RWPE2 (cell line): ENCODE measurements around the gene IFT81.

Experiments
- ATAC-seq: fragments of 200-7000 bp; cut with Tn5 transposase; 3 replicates; pipeline ENCODE4 v1.9.1; 2021; ENCODE audit warnings: low read depth
- DNase-seq: peaks from one replicate; pipeline ENCODE4 v3.0.0-alpha.2; 2020; ENCODE audit warnings: low spot score
- H3K27ac ChIP-seq: fragments of 450-650 bp; 2 replicates; pipeline ENCODE4 v1.5.1; 2017; ENCODE audit warnings: mild to moderate bottlenecking; ENCODE audit not compliant: poor library complexity, severe bottlenecking
- H3K27me3 ChIP-seq: fragments of 250-450 bp; sonication (Bioruptor Pico); 2 replicates; pipeline ENCODE4 v1.5.1; 2021; ENCODE audit warnings: mild to moderate bottlenecking, moderate library complexity; ENCODE audit not compliant: insufficient read depth, poor library complexity, severe bottlenecking
- H3K36me3 ChIP-seq: fragments of 250-450 bp; sonication (Bioruptor Pico); 2 replicates; pipeline ENCODE4 v1.5.1; 2020; ENCODE audit warnings: low read depth, mild to moderate bottlenecking, moderate library complexity
- H3K4me1 ChIP-seq: fragments of 250-450 bp; sonication (Bioruptor Pico); 2 replicates; pipeline ENCODE4 v1.5.1; 2021; ENCODE audit warnings: mild to moderate bottlenecking, moderate library complexity; ENCODE audit not compliant: insufficient read depth, poor library complexity, severe bottlenecking
- H3K4me3 ChIP-seq: fragments of 250-450 bp; sonication (Bioruptor Pico); 2 replicates; pipeline ENCODE4 v1.5.1; 2021; ENCODE audit warnings: mild to moderate bottlenecking, moderate library complexity; ENCODE audit not compliant: severe bottlenecking
- H3K9me3 ChIP-seq: fragments of 250-450 bp; sonication (Bioruptor Pico); 2 replicates; pipeline ENCODE4 v1.5.1; 2021; ENCODE audit warnings: mild to moderate bottlenecking, moderate library complexity; ENCODE audit not compliant: severe bottlenecking
- TF ChIP-seq, protein P1 (sequence below): fragments of 450-650 bp; IDR thresholded peaks from one replicate; pipeline ENCODE4 v1.5.1; 2017; ENCODE audit warnings: mild to moderate bottlenecking, moderate library complexity; ENCODE audit not compliant: poor library complexity, severe bottlenecking

The IFT81 gene

GRCh38 chr12:110156766-110157165 is 32.6 kb downstream of the IFT81 start:
- TF ChIP-seq, protein P1, sequence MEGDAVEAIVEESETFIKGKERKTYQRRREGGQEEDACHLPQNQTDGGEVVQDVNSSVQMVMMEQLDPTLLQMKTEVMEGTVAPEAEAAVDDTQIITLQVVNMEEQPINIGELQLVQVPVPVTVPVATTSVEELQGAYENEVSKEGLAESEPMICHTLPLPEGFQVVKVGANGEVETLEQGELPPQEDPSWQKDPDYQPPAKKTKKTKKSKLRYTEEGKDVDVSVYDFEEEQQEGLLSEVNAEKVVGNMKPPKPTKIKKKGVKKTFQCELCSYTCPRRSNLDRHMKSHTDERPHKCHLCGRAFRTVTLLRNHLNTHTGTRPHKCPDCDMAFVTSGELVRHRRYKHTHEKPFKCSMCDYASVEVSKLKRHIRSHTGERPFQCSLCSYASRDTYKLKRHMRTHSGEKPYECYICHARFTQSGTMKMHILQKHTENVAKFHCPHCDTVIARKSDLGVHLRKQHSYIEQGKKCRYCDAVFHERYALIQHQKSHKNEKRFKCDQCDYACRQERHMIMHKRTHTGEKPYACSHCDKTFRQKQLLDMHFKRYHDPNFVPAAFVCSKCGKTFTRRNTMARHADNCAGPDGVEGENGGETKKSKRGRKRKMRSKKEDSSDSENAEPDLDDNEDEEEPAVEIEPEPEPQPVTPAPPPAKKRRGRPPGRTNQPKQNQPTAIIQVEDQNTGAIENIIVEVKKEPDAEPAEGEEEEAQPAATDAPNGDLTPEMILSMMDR: no peak
- no peak overlapping the region for H3K4me3 ChIP-seq
- ATAC-seq (no peak), DNase-seq (no peak)
- no peaks in the 10 kb centered on the region for H3K27me3 ChIP-seq
- H3K36me3 ChIP-seq: peaks cover 41% of the 10 kb centered on the region
- peaks cover 12% of the 10 kb centered on the region for H3K9me3 ChIP-seq
- no peak overlapping the region for H3K27ac ChIP-seq
- no peaks in the 10 kb centered on the region for H3K4me1 ChIP-seq

GRCh38 chr12:110157539-110157938 is 33.4 kb downstream of the IFT81 start:
- H3K36me3 ChIP-seq: peaks cover 41% of the 10 kb centered on the region
- DNase-seq: no peak
- H3K4me3 ChIP-seq: no peak overlapping the region
- H3K27ac ChIP-seq: no peak overlapping the region
- no peak for ATAC-seq
- TF ChIP-seq, protein P1: no peak
- peaks cover 12% of the 10 kb centered on the region for H3K9me3 ChIP-seq
- no peaks in the 10 kb centered on the region for H3K4me1 ChIP-seq
- H3K27me3 ChIP-seq: no peaks in the 10 kb centered on the region

DNA sequence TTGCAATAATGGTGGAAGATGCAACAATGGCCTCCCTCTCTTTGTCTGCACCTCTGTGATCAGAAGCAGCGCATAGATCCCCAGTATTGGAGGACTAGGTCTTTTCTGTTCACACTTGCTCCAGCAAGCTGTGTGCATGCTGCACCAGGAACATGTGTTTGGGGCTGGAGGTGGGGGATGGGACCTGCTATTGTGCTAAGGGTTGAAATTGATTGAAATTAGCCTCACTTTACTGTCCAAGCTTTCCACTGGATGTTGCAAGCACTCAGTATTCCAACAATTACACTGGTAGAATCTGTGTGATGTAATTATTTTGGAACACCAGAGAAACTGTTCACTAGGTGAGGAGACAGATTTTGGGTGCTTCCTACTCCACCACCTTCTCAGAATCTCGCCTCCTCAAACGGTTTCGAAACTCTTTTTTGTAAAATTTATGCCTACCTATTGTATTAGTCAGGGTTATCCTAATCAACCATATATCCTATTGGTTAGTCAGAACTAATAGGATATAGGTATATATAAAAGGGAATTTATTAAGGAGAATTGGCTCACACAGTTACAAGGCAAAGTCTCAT is 35.6 kb downstream of the IFT81 start:
- peaks cover 51% of the 10 kb centered on the region for H3K36me3 ChIP-seq
- ATAC-seq (no peak), DNase-seq (no peak)
- H3K27ac ChIP-seq: no peak overlapping the region
- no peaks in the 10 kb centered on the region for H3K27me3 ChIP-seq
- TF ChIP-seq, protein P1: no peak
- H3K9me3 ChIP-seq: peaks cover 12% of the 10 kb centered on the region
- no peaks in the 10 kb centered on the region for H3K4me1 ChIP-seq
- H3K4me3 ChIP-seq: no peak overlapping the region

GRCh38 chr12:110165540-110166159 is 41.5 kb downstream of the IFT81 start:
- ATAC-seq (no peak), DNase-seq (no peak)
- H3K4me3 ChIP-seq: no peak overlapping the region
- H3K9me3 ChIP-seq: no peaks in the 10 kb centered on the region
- TF ChIP-seq, protein P1: no peak
- no peaks in the 10 kb centered on the region for H3K4me1 ChIP-seq
- H3K36me3 ChIP-seq: peaks cover 29% of the 10 kb centered on the region
- no peaks in the 10 kb centered on the region for H3K27me3 ChIP-seq
- H3K27ac ChIP-seq: no peak overlapping the region
